Measurements from ENCODE around the gene FOXL3.

DNA sequence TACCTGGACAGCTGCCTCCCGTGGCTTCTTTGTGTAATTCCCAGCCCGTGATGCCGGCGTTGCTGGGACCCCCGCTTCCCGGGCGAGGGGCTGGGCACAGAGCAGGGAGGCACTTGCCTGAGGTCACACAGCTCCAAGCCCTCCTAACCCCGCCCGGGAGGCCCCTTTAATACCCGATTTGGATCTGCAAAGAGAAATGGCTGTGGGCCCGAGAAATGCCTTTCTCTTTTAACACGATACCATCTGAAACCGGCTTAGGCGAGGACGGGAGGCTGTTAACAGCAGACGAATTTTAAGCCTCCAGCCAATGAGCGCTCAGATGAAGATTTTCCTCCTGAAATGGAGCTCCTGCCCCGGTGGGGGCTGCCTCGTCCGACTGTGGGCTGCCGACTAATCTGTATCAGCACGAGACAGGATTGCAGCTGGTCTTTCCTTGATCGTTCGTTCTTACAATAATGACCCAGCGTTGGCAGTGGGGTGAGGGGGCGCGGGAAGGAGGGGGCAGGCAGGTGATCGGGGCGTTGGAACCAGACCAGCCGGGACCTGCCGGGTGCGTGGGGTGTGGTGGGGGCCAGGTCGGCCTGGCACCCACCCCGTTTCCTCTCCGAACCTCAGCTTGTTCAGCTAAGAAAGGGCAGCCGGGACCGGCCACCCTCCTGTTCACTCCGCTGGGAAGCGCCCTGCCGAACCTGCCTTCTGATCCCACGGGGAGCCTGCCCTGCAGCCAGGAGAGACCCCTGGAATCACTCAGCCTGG lies 36.2 kb upstream of the FOXL3 start:
- no peak for TF ChIP-seq POLR2AphosphoS5 (IDR thresholded peaks at IDR 0.05)
- TF ChIP-seq, protein P1, sequence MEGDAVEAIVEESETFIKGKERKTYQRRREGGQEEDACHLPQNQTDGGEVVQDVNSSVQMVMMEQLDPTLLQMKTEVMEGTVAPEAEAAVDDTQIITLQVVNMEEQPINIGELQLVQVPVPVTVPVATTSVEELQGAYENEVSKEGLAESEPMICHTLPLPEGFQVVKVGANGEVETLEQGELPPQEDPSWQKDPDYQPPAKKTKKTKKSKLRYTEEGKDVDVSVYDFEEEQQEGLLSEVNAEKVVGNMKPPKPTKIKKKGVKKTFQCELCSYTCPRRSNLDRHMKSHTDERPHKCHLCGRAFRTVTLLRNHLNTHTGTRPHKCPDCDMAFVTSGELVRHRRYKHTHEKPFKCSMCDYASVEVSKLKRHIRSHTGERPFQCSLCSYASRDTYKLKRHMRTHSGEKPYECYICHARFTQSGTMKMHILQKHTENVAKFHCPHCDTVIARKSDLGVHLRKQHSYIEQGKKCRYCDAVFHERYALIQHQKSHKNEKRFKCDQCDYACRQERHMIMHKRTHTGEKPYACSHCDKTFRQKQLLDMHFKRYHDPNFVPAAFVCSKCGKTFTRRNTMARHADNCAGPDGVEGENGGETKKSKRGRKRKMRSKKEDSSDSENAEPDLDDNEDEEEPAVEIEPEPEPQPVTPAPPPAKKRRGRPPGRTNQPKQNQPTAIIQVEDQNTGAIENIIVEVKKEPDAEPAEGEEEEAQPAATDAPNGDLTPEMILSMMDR (IDR thresholded peaks at IDR 0.05): no peak
- TF ChIP-seq POLR2A (IDR thresholded peaks at IDR 0.05): no peak

Measured in breast epithelium (tissue), 3 donors.